Measurements from ENCODE around the gene PRKN. TPM values are rescaled to one million over a fixed set of nuclear protein-coding genes. Genes with fewer than 3 reads are reported as not detected.

PRKN gene
- total RNA-seq, 4 donors from 2014 or later, result 5.2 to 121 (median 6.9) TPM

DNA sequence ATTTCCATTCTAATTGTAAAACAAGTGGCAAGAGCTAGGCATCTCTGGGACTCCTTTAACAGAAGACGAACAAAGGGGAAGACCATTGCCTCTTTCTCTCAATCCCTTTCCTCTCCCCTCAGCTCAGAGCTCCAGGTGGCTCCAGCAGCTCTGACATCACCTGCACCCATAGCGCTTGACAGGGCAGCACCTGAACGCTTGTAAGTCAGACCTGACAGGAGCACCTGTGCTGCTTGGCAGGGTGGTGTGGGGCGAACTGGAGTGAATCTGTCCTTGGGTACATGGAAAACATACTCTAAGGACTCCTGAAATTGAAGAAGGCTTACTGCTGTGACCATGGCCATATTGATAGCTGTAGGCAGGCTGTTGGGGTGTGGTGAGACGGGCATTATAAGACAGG, 1044.2 kb downstream of the PRKN start:
- no peaks in the 10 kb centered on the region for H3K9me3 ChIP-seq
- intact Hi-C loops (cut with DNase I), result no loop called here
- no peak for DNase-seq
- no peak overlapping the region for H3K27ac ChIP-seq
- no peaks in the 10 kb centered on the region for H3K27me3 ChIP-seq
- TF ChIP-seq, protein P1, sequence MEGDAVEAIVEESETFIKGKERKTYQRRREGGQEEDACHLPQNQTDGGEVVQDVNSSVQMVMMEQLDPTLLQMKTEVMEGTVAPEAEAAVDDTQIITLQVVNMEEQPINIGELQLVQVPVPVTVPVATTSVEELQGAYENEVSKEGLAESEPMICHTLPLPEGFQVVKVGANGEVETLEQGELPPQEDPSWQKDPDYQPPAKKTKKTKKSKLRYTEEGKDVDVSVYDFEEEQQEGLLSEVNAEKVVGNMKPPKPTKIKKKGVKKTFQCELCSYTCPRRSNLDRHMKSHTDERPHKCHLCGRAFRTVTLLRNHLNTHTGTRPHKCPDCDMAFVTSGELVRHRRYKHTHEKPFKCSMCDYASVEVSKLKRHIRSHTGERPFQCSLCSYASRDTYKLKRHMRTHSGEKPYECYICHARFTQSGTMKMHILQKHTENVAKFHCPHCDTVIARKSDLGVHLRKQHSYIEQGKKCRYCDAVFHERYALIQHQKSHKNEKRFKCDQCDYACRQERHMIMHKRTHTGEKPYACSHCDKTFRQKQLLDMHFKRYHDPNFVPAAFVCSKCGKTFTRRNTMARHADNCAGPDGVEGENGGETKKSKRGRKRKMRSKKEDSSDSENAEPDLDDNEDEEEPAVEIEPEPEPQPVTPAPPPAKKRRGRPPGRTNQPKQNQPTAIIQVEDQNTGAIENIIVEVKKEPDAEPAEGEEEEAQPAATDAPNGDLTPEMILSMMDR (IDR thresholded peaks at IDR 0.05), result no peak
- TF ChIP-seq POLR2A (IDR thresholded peaks at IDR 0.05), result no peak
- WGBS, 2 donors, result 91 to 98% methylated on average over 5 of the region's 5 CpGs
- H3K36me3 ChIP-seq, result no peaks in the 10 kb centered on the region
- H3K4me1 ChIP-seq, result no peaks in the 10 kb centered on the region
- no peak overlapping the region for H3K4me3 ChIP-seq (replicated peaks in 1 of 3)

DNA sequence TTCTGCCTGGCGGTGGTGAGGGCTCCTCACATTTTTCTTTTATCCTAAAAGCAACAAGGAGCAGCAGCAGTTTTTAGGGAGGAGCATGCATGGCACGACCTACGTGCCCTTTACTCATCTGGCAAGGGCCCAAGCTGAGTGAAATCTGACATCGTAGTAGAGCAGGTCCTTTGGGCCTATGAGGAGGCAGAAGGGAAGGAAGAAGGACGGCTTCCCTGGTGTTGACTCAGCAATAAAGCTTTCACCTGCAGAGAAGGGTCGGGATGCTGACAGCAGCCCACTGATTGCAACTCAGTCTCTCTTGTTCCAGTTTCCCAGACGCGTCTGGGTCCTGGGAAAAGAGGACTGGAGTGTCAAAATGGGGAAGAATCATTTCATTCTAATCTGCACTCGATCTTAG, 1044.6 kb downstream of the PRKN start:
- no peak overlapping the region for H3K4me3 ChIP-seq (replicated peaks in 1 of 3)
- TF ChIP-seq, protein P1 (IDR thresholded peaks at IDR 0.05), result no peak
- TF ChIP-seq POLR2A (IDR thresholded peaks at IDR 0.05), result no peak
- H3K27ac ChIP-seq, result no peak overlapping the region
- no peaks in the 10 kb centered on the region for H3K9me3 ChIP-seq
- H3K36me3 ChIP-seq, result no peaks in the 10 kb centered on the region
- H3K4me1 ChIP-seq, result no peaks in the 10 kb centered on the region
- intact Hi-C loops (cut with DNase I), result no loop called here
- DNase-seq, result no peak
- WGBS, 2 donors, result 63 to 69% methylated on average over 9 of the region's 9 CpGs
- H3K27me3 ChIP-seq, result no peaks in the 10 kb centered on the region

DNA sequence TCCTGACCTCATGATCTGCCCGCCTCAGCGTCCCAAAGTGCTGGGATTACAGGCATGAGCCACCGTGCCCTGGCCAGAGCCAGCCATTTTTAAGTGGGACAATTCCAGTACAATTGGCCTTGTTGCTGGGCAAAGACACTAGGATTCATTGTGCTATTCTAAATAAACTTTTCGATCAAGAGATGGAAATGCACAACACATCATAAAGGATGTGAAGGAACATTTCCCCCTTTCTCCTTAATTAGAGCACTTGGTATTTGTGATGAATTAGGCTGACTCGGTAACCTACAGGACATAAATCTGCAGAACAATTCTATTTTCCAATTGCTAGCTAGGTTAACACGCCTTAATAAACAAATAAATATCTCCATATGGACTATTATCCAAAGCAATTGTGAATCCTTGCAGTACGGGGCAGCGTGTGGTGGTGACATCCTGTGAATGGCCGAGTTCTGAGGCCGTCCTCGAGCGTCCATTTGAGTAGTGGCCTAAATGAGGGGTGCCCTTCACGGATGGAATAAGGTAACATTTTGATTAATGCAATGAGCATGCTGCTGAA, 1047.5 kb downstream of the PRKN start:
- no peak for DNase-seq
- no peaks in the 10 kb centered on the region for H3K36me3 ChIP-seq
- no peaks in the 10 kb centered on the region for H3K4me1 ChIP-seq
- WGBS, 2 donors, result 93 to 94% methylated on average over 13 of the region's 13 CpGs
- H3K9me3 ChIP-seq, result no peaks in the 10 kb centered on the region
- H3K4me3 ChIP-seq (replicated peaks in 1 of 3), result no peak overlapping the region
- H3K27ac ChIP-seq, result no peak overlapping the region
- intact Hi-C loops (cut with DNase I), result no loop called here
- TF ChIP-seq, protein P1 (IDR thresholded peaks at IDR 0.05), result no peak
- no peaks in the 10 kb centered on the region for H3K27me3 ChIP-seq

DNA sequence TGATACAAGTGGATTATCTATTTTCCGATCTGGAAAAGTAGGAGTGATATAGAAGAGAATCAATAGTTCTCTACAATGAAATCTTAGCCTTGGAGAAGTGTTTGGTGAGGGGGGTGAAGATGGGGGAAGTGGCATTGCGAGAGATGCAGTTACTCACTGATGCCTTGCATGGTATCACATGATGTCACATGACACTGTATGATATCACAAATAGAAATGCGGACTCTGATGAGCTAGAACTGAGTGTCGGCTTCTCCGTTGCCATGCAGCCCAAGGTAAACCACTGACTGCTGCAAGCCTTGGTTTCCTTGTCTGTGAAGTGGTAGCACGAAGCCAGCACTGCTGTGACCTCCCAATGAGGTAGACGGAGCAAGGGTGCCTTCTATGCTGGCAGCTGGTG, 1050.4 kb downstream of the PRKN start:
- Histone ChIP-seq H3K27ac (no peak overlapping the region), H3K4me3 (replicated peaks in 1 of 3) (no peak overlapping the region), H3K27me3 (no peaks in the 10 kb centered on the region), H3K36me3 (no peaks in the 10 kb centered on the region), H3K4me1 (no peaks in the 10 kb centered on the region), H3K9me3 (no peaks in the 10 kb centered on the region)
- TF ChIP-seq, protein P1 (IDR thresholded peaks at IDR 0.05), result no peak
- TF ChIP-seq POLR2A (IDR thresholded peaks at IDR 0.05), result no peak
- intact Hi-C loops (cut with DNase I), result no loop called here
- DNase-seq, result no peak
- WGBS, 2 donors, result 95% methylated on average over 7 of the region's 7 CpGs

DNA sequence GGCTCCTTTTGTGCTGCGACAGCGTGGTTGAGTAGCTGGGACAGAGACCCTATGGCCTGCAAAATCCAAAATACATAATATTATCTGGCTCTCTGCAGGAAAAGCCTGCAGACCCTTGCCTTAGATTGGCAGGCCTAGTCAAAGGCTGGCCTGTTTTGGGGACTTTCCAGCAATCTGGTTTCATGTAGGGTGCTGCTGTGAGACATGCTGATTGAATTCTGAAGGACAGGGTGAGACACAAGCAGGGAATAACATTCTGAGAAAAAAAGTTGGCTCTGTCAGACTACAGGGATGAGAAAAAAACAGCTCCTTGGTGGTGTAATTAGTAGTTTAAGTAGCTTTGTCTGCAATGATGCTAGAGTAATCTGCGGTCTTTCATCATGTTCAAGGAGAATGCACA, 1051.0 kb downstream of the PRKN start:
- H3K27ac ChIP-seq, result no peak overlapping the region
- no peaks in the 10 kb centered on the region for H3K9me3 ChIP-seq
- H3K4me1 ChIP-seq, result no peaks in the 10 kb centered on the region
- H3K36me3 ChIP-seq, result no peaks in the 10 kb centered on the region
- no peak for DNase-seq
- 92% methylated on average over 3 of the region's 3 CpGs for WGBS, 2 donors
- intact Hi-C loops (cut with DNase I), result no loop called here
- TF ChIP-seq POLR2A (IDR thresholded peaks at IDR 0.05), result no peak
- TF ChIP-seq, protein P1 (IDR thresholded peaks at IDR 0.05), result no peak
- H3K4me3 ChIP-seq (replicated peaks in 1 of 3), result no peak overlapping the region
- no peaks in the 10 kb centered on the region for H3K27me3 ChIP-seq

Measured in thyroid gland (tissue), 4 donors.